ENCODE results near the gene BSDC1.
A peak's percentile ranks its signal among the peaks of the same experiment; 100 is the strongest.
"Not testable (repeated sequence)": the region's sequence is repeated elsewhere in the genome, so short reads cannot be mapped to it uniquely, and the experiment has no call there.

The BSDC1 gene

DNA sequence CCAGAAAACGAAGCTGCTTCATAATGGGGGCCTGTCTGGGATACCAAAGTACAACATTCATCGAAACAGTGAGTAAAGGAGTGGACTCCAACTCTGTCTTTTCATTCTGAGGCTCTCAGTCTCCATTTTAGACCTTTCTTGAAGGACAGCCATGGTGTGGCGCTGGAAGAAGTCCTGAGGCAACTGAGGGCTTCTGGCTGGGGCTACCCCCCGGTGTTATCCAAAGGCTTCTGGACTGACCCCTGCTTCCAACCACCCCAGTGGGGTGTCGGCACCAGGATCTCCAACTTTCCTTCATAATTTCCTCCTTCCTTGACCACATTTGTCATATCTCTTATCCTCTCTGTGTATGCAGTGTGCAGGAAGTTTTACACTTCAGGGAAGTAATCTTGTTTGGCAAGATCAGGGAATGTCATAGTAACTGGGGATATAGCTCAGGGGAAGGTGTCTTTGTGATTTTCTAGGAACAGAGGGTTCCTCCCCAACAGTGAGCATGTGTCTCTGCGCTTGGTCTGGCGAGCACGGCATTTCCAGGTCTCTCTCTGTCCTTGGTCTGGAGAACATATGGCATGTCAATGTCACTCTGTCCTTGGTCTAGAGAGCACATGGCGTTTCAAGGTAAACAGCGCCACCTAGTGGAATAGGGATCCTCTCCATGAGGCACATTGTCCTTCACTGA is 19.4 kb upstream of the BSDC1 start:
- H3K27me3 ChIP-seq (ENCODE audit: control insufficient read depth, insufficient read depth, low read length), result no peaks in the 10 kb centered on the region
- no peak overlapping the region for H3K27ac ChIP-seq (ENCODE audit: low read length)
- no CpG with 5 or more reads among the region's 10 CpGs for WGBS (ENCODE audit: insufficient coverage, insufficient read length)

DNA sequence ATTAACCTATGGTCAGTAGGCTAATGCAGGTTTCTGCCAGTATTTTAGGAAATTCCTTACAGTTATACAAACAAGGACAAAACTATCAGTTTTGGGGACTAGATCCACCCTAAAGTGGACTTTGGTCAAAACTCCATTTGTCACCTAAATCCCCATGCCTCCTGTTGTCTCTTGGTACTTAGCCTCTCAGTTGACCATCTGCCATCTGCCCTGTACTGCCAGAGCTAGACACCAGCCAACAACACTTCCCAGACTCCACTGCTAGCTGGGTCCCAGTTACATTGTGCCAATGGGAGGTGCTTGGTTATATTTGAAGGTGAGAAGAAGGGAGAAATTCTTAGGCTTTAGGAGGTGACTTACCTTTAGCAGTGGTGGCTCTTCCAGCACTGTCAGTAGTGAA is 17.0 kb upstream of the BSDC1 start:
- no peak overlapping the region for H3K27ac ChIP-seq (ENCODE audit: low read length)
- no peak for DNase-seq (ENCODE audit: low read depth, low spot score)
- peaks cover 5% of the 10 kb centered on the region for H3K9me3 ChIP-seq (ENCODE audit: control insufficient read depth, insufficient read depth, low read length)
- H3K4me3 ChIP-seq (ENCODE audit: low read length), result no peak overlapping the region
- H3K27me3 ChIP-seq (ENCODE audit: control insufficient read depth, insufficient read depth, low read length), result no peaks in the 10 kb centered on the region
- H3K36me3 ChIP-seq (ENCODE audit: control insufficient read depth, insufficient read depth, low read length), result no peaks in the 10 kb centered on the region
- H3K4me1 ChIP-seq (ENCODE audit: control insufficient read depth, insufficient read depth, low read length), result no peaks in the 10 kb centered on the region

More for the DNA sequence above, 19.4 kb upstream of the BSDC1 start:
- Histone ChIP-seq H3K9me3 (ENCODE audit: control insufficient read depth, insufficient read depth, low read length) (peaks cover 5% of the 10 kb centered on the region), H3K4me3 (ENCODE audit: low read length) (no peak overlapping the region), H3K36me3 (ENCODE audit: control insufficient read depth, insufficient read depth, low read length) (no peaks in the 10 kb centered on the region), H3K4me1 (ENCODE audit: control insufficient read depth, insufficient read depth, low read length) (no peaks in the 10 kb centered on the region)
- DNase-seq (ENCODE audit: low read depth, low spot score), result peak; percentile 91

DNA sequence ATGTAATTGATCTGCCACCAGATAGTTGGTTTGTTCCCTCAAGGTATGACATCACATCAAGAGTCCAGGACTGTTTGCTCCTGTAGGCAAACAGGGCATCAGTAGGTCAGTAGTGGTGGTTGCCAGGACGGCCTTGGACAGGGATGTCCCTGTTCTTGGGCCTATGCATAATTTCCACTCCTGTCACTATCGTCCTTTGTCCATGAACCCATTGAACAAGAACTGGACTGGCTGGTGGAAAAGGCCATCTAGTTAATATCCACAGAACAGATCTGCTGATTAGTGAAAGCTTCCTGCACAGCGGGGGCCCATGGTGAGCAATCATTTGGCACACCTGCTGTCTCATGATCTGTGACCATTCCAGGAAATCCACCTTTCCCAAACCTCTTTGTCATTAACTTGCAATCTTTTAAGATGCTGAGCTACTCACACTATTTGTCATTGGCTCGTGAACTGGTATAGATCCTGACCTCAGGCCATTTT is 12.4 kb upstream of the BSDC1 start:
- WGBS (ENCODE audit: insufficient coverage, insufficient read length), result no CpG with 5 or more reads among the region's 4 CpGs
- Histone ChIP-seq H3K4me1 (ENCODE audit: control insufficient read depth, insufficient read depth, low read length) (no peaks in the 10 kb centered on the region), H3K36me3 (ENCODE audit: control insufficient read depth, insufficient read depth, low read length) (no peaks in the 10 kb centered on the region), H3K27ac (ENCODE audit: low read length) (no peak overlapping the region), H3K9me3 (ENCODE audit: control insufficient read depth, insufficient read depth, low read length) (no peaks in the 10 kb centered on the region), H3K27me3 (ENCODE audit: control insufficient read depth, insufficient read depth, low read length) (no peaks in the 10 kb centered on the region), H3K4me3 (ENCODE audit: low read length) (no peak overlapping the region)
- no peak for DNase-seq (ENCODE audit: low read depth, low spot score)

GRCh38 chr1:32405672-32406467 is 11.6 kb upstream of the BSDC1 start:
- no CpG with 5 or more reads among the region's 4 CpGs for WGBS (ENCODE audit: insufficient coverage, insufficient read length)
- no peak overlapping the region for H3K4me3 ChIP-seq (ENCODE audit: low read length)

DNA sequence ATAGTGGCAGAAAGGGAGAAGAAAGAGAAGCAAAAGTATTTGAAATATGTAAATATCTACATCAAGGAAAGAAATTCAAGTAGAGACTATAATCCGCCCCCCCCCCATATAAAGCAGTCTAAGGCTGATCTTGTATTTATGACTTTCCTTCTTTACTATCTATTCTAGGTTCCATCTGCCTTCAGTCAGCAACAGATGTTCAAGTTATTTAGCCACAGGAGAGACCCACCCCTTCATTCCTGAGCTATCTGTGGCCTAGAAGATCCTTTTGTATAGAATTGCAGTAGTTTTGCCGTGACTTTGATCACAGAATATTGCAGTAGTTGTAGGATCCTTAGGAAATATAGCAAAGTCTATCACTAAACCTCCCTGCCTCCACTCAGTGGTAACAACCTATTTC is 10.7 kb upstream of the BSDC1 start:
- Histone ChIP-seq H3K9me3 (ENCODE audit: control insufficient read depth, insufficient read depth, low read length) (no peaks in the 10 kb centered on the region), H3K27me3 (ENCODE audit: control insufficient read depth, insufficient read depth, low read length) (no peaks in the 10 kb centered on the region), H3K4me1 (ENCODE audit: control insufficient read depth, insufficient read depth, low read length) (0 out of 2 replicates have a peak, but pooled peaks cover 1% of the 10 kb centered on the region), H3K27ac (ENCODE audit: low read length) (no peak overlapping the region), H3K4me3 (ENCODE audit: low read length) (no peak overlapping the region), H3K36me3 (ENCODE audit: control insufficient read depth, insufficient read depth, low read length) (no peaks in the 10 kb centered on the region)
- DNase-seq (ENCODE audit: low read depth, low spot score), result no peak
- no CpG with 5 or more reads among the region's 2 CpGs for WGBS (ENCODE audit: insufficient coverage, insufficient read length)

More at GRCh38 chr1:32405672-32406467, 11.6 kb upstream of the BSDC1 start:
- Histone ChIP-seq H3K27me3 (ENCODE audit: control insufficient read depth, insufficient read depth, low read length) (no peaks in the 10 kb centered on the region), H3K9me3 (ENCODE audit: control insufficient read depth, insufficient read depth, low read length) (no peaks in the 10 kb centered on the region), H3K4me1 (ENCODE audit: control insufficient read depth, insufficient read depth, low read length) (0 out of 2 replicates have a peak, but pooled peaks cover 1% of the 10 kb centered on the region), H3K36me3 (ENCODE audit: control insufficient read depth, insufficient read depth, low read length) (no peaks in the 10 kb centered on the region), H3K27ac (ENCODE audit: low read length) (no peak overlapping the region)
- DNase-seq (ENCODE audit: low read depth, low spot score), result no peak

- no CpG with 5 or more reads among the region's 13 CpGs for WGBS (ENCODE audit: insufficient coverage, insufficient read length)
- 0 out of 2 replicates have a peak, but pooled peaks cover 1% of the 10 kb centered on the region for H3K4me1 ChIP-seq (ENCODE audit: control insufficient read depth, insufficient read depth, low read length)
- no peaks in the 10 kb centered on the region for H3K9me3 ChIP-seq (ENCODE audit: control insufficient read depth, insufficient read depth, low read length)
- no peak overlapping the region for H3K4me3 ChIP-seq (ENCODE audit: low read length)
- DNase-seq (ENCODE audit: low read depth, low spot score), result peak; percentile 77
- H3K36me3 ChIP-seq (ENCODE audit: control insufficient read depth, insufficient read depth, low read length), result no peaks in the 10 kb centered on the region
- no peak overlapping the region for H3K27ac ChIP-seq (ENCODE audit: low read length)
- no peaks in the 10 kb centered on the region for H3K27me3 ChIP-seq (ENCODE audit: control insufficient read depth, insufficient read depth, low read length)
Observed at GRCh38 chr1:32400876-32401631, 6.8 kb upstream of the BSDC1 start.

DNA sequence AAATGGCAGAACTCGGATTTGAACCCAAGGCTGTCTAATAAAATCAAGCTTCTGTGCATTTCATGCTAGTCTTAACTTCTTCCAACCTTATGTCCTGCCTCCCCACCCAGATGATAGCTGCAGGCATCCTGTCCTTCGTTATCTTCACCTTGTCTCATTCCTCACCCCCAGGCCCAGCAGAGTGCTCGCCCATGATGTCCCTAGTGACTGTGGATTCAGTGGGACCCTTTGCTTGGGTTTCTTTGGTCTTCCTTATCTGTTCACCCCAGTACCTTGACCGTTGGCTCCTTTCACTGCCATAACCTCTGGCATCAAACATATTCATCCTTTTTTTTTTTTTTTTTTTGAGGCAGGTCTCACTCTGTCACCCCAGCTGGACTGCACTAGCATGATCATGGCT is 5.6 kb upstream of the BSDC1 start:
- Histone ChIP-seq H3K4me1 (ENCODE audit: control insufficient read depth, insufficient read depth, low read length) (0 out of 2 replicates have a peak, but pooled peaks cover 1% of the 10 kb centered on the region), H3K27ac (ENCODE audit: low read length) (no peak overlapping the region), H3K9me3 (ENCODE audit: control insufficient read depth, insufficient read depth, low read length) (no peaks in the 10 kb centered on the region), H3K27me3 (ENCODE audit: control insufficient read depth, insufficient read depth, low read length) (no peaks in the 10 kb centered on the region), H3K4me3 (ENCODE audit: low read length) (no peak overlapping the region), H3K36me3 (ENCODE audit: control insufficient read depth, insufficient read depth, low read length) (no peaks in the 10 kb centered on the region)
- no peak for DNase-seq (ENCODE audit: low read depth, low spot score)
- no CpG with 5 or more reads among the region's 4 CpGs for WGBS (ENCODE audit: insufficient coverage, insufficient read length)

- Histone ChIP-seq H3K27me3 (ENCODE audit: control insufficient read depth, insufficient read depth, low read length) (no peaks in the 10 kb centered on the region), H3K36me3 (ENCODE audit: control insufficient read depth, insufficient read depth, low read length) (no peaks in the 10 kb centered on the region), H3K9me3 (ENCODE audit: control insufficient read depth, insufficient read depth, low read length) (no peaks in the 10 kb centered on the region), H3K4me3 (ENCODE audit: low read length) (no peak overlapping the region), H3K4me1 (ENCODE audit: control insufficient read depth, insufficient read depth, low read length) (peaks cover 2% of the 10 kb centered on the region; the same call in 1 of the 2 replicates), H3K27ac (ENCODE audit: low read length) (no peak overlapping the region)
- WGBS (ENCODE audit: insufficient coverage, insufficient read length), result no CpG with 5 or more reads among the region's 2 CpGs
- no peak for DNase-seq (ENCODE audit: low read depth, low spot score)
Observed at GRCh38 chr1:32398401-32398800, 4.2 kb upstream of the BSDC1 start.

GRCh38 chr1:32396524-32396923 is 2.3 kb upstream of the BSDC1 start:
- H3K4me1 ChIP-seq (ENCODE audit: control insufficient read depth, insufficient read depth, low read length); H3K27me3 ChIP-seq (ENCODE audit: control insufficient read depth, insufficient read depth, low read length); H3K27ac ChIP-seq (ENCODE audit: low read length); H3K9me3 ChIP-seq (ENCODE audit: control insufficient read depth, insufficient read depth, low read length); H3K36me3 ChIP-seq (ENCODE audit: control insufficient read depth, insufficient read depth, low read length); DNase-seq (ENCODE audit: low read depth, low spot score); H3K4me3 ChIP-seq (ENCODE audit: low read length): not testable (repeated sequence)
- WGBS (ENCODE audit: insufficient coverage, insufficient read length), result no CpG with 5 or more reads among the region's 5 CpGs

DNA sequence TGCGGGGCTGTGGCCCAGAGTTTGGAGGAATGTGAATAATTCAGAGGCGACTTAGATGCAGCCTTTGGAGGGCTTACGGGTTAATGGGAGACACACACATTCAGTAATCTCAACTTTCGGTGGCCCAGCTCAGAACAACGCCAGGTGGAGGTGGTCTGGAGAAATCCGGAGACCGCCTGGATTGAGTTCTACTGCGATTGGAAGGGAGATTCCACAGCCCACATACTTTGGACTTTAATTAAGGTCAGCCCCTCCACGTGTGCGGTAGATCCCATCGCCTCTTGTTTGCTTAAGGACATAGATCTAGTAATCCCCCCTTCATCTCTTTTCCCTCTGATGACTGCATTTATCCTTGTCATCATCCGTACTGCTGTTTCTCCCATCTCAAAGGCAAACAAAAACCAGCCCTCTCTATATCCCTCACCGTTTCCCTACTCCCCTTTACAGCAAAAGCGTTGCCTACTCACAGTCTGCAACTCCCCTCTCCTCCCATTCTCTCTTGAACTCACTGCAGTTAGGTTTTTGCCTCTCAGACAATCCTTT is 720 bp upstream of the BSDC1 start:
- WGBS (ENCODE audit: insufficient coverage, insufficient read length), result no CpG with 5 or more reads among the region's 14 CpGs
- Histone ChIP-seq H3K9me3 (ENCODE audit: control insufficient read depth, insufficient read depth, low read length) (no peaks in the 10 kb centered on the region), H3K27me3 (ENCODE audit: control insufficient read depth, insufficient read depth, low read length) (no peaks in the 10 kb centered on the region), H3K4me1 (ENCODE audit: control insufficient read depth, insufficient read depth, low read length) (peaks cover 2% of the 10 kb centered on the region; the same call in 1 of the 2 replicates), H3K36me3 (ENCODE audit: control insufficient read depth, insufficient read depth, low read length) (no peaks in the 10 kb centered on the region), H3K4me3 (ENCODE audit: low read length) (peak overlapping the region; percentile 53; the same call in 1 of the 2 replicates), H3K27ac (ENCODE audit: low read length) (no peak overlapping the region)
- DNase-seq (ENCODE audit: low read depth, low spot score), result peak; percentile 16
